Gastrocnemius medialis (tissue), 4 donors: ENCODE data around the gene VAPA.

Experiments
- POLR2A ChIP-seq, 2 donors: fragments of 450-650 bp; IDR thresholded peaks; one replicate each; pipeline ENCODE4 v1.6.1; 2017; ENCODE audit warnings: antibody characterized with exemption in 2 of 2, mild to moderate bottlenecking in 2 of 2, moderate library complexity in 2 of 2
- TF ChIP-seq, protein P1 (sequence below), 5 experiments: fragments of 450-650 bp in 3 of 5; fragments of 200-600 bp in 2 of 5; sonication (generic) in 2 of 5; IDR thresholded peaks in 4 of 5; conservative IDR thresholded peaks in 1 of 5; 1 replicate in 4 of 5; 2 replicates in 1 of 5; pipeline ENCODE4 v1.5.1; 2016 to 2019; ENCODE audit warnings: antibody characterized with exemption in 5 of 5, mild to moderate bottlenecking in 3 of 5, moderate library complexity in 3 of 5

GRCh38 chr18:9922592-9923311 lies 8.9 kb downstream of the VAPA start:
- TF ChIP-seq, protein P1, sequence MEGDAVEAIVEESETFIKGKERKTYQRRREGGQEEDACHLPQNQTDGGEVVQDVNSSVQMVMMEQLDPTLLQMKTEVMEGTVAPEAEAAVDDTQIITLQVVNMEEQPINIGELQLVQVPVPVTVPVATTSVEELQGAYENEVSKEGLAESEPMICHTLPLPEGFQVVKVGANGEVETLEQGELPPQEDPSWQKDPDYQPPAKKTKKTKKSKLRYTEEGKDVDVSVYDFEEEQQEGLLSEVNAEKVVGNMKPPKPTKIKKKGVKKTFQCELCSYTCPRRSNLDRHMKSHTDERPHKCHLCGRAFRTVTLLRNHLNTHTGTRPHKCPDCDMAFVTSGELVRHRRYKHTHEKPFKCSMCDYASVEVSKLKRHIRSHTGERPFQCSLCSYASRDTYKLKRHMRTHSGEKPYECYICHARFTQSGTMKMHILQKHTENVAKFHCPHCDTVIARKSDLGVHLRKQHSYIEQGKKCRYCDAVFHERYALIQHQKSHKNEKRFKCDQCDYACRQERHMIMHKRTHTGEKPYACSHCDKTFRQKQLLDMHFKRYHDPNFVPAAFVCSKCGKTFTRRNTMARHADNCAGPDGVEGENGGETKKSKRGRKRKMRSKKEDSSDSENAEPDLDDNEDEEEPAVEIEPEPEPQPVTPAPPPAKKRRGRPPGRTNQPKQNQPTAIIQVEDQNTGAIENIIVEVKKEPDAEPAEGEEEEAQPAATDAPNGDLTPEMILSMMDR (IDR thresholded peaks at IDR 0.05 in 4 of 5, conservative IDR thresholded peaks at IDR 0.05 in 1 of 5), result no peak
- TF ChIP-seq POLR2A (IDR thresholded peaks at IDR 0.05), result no peak
